ENCODE measurements around the gene CNTFR.
"Not testable (repeated sequence)": the region's sequence is repeated elsewhere in the genome, so short reads cannot be mapped to it uniquely, and the experiment has no call there.

DNA sequence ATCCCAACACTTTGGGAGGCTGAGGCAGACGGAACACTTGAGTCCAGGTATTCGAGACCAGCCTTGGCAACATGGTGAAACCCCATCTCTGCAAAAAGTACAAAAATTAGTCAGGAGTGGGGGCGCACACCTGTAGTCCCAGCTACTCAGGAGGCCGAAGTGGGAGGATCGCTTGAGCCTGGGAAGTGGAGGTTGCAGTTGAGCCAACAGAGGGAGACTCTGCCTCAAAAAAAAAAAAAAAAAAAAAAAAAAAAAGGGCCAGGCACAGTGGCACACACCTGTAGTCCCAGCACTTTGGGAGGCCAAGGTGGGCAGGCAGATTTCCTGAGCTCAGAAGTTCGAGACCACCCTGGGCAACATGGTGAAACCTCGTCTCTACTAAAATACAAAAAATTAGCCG is 49.8 kb upstream of the CNTFR start:
- not testable (repeated sequence) for TF ChIP-seq CTCF (conservative IDR thresholded peaks at IDR 0.05; ENCODE audit: low read length); EZH2phosphoT487 (IDR thresholded peaks at IDR 0.05; ENCODE audit: borderline replicate concordance, low read depth, low read length)

Data from OCI-LY7 (cell line).